Activated CD8-positive, alpha-beta T cell treated with anti-CD3 and anti-CD28 coated beads for 36 hours (primary cell): Measurements from ENCODE around the gene P4HB. TPM values are rescaled to one million over a fixed set of nuclear protein-coding genes. Genes with fewer than 3 reads are reported as not detected.

Experiments
- ATAC-seq: fragments of 200-7000 bp; cut with Tn5 transposase; one replicate; pipeline ENCODE4 v1.10.0; 2021; ENCODE audit warnings: mild to moderate bottlenecking, moderate library complexity
- CTCF ChIA-PET: fragments of 350-600 bp; sonication (Branson Sonifier 250); formaldehyde crosslinking; loops from one replicate; lab custom pipeline; 2021; ENCODE audit warnings: antibody characterized with exemption; lab: Charles Lee
- POLR2A ChIA-PET: fragments of 350-600 bp; sonication (Branson Sonifier 250); formaldehyde crosslinking; loops from one replicate; lab custom pipeline; 2021; ENCODE audit warnings: antibody characterized with exemption; lab: Charles Lee
- DNase-seq: peaks from one replicate; pipeline ENCODE4 v3.0.0-alpha.2; 2020
- H3K27ac Mint-ChIP-seq: one replicate; pipeline ENCODE4 v1.8.0; 2021; ENCODE audit warnings: mild to moderate bottlenecking, mixed read lengths
- H3K27me3 Mint-ChIP-seq: one replicate; pipeline ENCODE4 v1.8.0; 2021; ENCODE audit warnings: mixed read lengths
- H3K36me3 Mint-ChIP-seq: one replicate; pipeline ENCODE4 v1.8.0; 2021; ENCODE audit warnings: low read depth, mixed read lengths
- H3K4me1 Mint-ChIP-seq: one replicate; pipeline ENCODE4 v1.8.0; 2021; ENCODE audit warnings: low read depth, mixed read lengths
- H3K4me3 Mint-ChIP-seq: one replicate; pipeline ENCODE4 v1.8.0; 2021; ENCODE audit warnings: mild to moderate bottlenecking, moderate library complexity, mixed read lengths
- H3K9me3 Mint-ChIP-seq: one replicate; pipeline ENCODE4 v1.8.0; 2021; ENCODE audit warnings: mixed read lengths
- intact Hi-C: fragments of 100-400 bp; cut with micrococcal nuclease; formaldehyde crosslinking; loops from one replicate; pipeline ENCODE4 v1.10.0; 2022
- total RNA-seq, 2 experiments: library from RNA; stranded (reverse); gene quantifications; one replicate each; pipeline ENCODE4 v1.2.3, GENCODE V29; 2021
- TF ChIP-seq, protein P1 (sequence below): fragments of 200-600 bp; IDR thresholded peaks from one replicate; pipeline ENCODE4 v1.8.0; 2022; ENCODE audit warnings: antibody characterized with exemption, mild to moderate bottlenecking

Gene P4HB
- total RNA-seq, 2 experiments from 2014 or later = 408 to 434 TPM

DNA sequence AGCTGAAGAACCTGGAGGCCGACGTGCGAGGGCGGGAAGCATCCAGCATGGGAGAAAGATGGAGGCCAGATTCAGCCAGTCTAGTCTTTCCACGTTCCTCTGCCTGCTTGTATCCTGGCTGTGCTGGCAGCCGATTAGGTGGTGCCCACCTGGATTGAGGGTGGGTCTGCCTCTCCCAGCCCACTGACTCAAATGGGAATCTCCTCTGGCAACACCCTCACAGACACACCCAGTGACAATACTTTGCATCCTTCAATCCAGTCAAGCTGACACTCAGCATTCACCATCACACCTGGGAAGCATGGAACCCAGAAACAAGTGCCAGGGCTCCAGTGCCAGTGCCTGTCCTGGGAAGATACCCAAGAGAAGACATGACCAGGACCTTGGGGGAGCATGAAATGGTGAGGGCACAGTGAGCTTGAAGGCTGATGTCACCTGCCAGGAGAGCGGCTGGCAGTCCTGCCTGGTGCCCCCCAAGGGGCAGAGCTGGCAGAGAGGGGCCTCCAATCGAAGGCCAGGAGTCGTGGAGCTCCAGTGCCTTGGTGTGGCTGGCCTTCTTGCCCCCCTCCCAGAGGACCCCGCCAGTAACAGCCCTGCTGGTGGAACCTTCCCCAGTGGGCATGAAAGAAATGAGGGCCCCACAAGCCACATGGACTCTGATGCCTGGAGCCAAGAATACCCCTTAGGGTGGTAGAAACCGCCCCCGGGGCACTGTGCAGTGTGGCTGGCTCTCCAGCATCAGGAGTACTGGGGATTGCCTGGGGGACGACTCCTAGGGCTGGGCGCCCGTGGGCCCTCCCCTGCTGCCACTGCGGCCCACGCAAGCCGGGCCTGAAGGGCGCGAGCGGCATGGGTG is 41.1 kb upstream of the P4HB start:
- Mint-ChIP-seq H3K27ac (no peak overlapping the region), H3K4me1 (peaks cover 2% of the 10 kb centered on the region), H3K9me3 (no peaks in the 10 kb centered on the region), H3K27me3 (peaks cover 6% of the 10 kb centered on the region), H3K4me3 (no peak overlapping the region), H3K36me3 (peaks cover 9% of the 10 kb centered on the region)
- ATAC-seq (peak; percentile 25), DNase-seq (no peak)
- ChIA-PET CTCF (no interaction called here), POLR2A (interaction anchor here (1.0 to 3.5 kb wide), 3 partner anchors 8 to 16 kb away, joined by 3 to 14 read pairs (median 3); partner anchors contain the start of genes ALYREF and ANAPC11)
- TF ChIP-seq, protein P1, sequence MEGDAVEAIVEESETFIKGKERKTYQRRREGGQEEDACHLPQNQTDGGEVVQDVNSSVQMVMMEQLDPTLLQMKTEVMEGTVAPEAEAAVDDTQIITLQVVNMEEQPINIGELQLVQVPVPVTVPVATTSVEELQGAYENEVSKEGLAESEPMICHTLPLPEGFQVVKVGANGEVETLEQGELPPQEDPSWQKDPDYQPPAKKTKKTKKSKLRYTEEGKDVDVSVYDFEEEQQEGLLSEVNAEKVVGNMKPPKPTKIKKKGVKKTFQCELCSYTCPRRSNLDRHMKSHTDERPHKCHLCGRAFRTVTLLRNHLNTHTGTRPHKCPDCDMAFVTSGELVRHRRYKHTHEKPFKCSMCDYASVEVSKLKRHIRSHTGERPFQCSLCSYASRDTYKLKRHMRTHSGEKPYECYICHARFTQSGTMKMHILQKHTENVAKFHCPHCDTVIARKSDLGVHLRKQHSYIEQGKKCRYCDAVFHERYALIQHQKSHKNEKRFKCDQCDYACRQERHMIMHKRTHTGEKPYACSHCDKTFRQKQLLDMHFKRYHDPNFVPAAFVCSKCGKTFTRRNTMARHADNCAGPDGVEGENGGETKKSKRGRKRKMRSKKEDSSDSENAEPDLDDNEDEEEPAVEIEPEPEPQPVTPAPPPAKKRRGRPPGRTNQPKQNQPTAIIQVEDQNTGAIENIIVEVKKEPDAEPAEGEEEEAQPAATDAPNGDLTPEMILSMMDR = no peak
- intact Hi-C loops = no loop called here

DNA sequence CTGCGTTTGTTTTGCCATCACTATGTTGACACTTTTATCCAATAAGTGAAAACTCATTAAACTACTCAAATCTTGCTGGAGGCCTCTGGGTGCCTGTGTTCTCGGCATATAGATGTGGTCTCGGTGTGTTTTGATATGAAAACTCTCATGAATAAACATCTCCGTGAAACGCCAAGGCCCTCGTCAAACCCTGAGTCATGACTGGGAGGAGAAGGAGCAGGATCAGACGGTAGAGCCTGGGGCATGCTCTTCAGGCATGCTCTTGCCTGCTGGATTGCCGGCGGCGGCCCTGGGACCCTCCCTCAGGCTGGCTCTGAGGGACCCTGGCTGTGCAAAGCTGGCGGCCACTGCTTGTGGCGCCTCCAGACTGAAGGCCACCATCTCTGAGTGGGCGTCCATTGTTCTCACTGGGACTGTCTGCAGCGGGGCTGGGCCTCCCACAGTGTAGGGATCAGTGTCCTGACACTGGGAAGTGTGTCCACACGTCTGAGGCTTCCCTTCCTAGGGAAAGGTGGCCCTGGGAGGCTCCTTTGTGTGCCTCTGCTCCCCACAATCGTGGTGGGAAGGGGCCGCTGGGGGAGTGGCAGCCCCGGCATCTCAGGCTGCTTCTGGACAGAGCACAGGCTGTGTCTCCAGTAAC is 40.0 kb upstream of the P4HB start:
- H3K4me3 Mint-ChIP-seq = no peak overlapping the region
- H3K4me1 Mint-ChIP-seq = peaks cover 2% of the 10 kb centered on the region
- TF ChIP-seq, protein P1 = no peak
- DNase-seq = no peak
- H3K36me3 Mint-ChIP-seq = peaks cover 13% of the 10 kb centered on the region
- CTCF ChIA-PET = no interaction called here
- POLR2A ChIA-PET = interaction anchor here (1.1 kb wide), 1 partner anchor 9 kb away, joined by 3 read pairs; no protein-coding TSS in a partner anchor
- no peaks in the 10 kb centered on the region for H3K9me3 Mint-ChIP-seq
- no peak overlapping the region for H3K27ac Mint-ChIP-seq
- no peak for ATAC-seq
- peaks cover 6% of the 10 kb centered on the region for H3K27me3 Mint-ChIP-seq
- intact Hi-C loops = no loop called here

DNA sequence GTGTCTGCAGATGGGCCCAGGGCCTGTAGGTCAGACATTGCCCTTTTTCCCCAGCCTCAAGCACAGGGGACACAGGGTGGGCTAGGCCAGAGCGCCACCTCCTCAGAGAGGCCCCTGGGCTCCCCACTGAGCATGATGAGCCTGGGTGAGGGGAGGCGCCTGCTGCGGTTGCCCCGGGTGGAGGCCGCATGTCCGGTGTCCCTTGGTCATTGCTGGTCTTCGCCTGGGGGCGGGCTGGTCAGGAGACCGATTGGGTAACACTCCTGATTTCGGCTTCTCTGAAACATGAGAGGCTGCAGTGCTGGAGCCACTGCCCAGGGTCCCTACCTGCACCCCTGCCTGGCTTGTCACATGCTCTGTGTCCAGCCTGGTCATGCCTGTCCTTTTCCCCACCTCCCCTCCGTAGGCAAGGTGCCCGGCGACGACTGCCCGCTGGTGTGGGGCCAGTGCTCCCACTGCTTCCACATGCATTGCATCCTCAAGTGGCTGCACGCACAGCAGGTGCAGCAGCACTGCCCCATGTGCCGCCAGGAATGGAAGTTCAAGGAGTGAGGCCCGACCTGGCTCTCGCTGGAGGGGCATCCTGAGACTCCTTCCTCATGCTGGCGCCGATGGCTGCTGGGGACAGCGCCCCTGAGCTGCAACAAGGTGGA is 39.3 kb upstream of the P4HB start:
- no peak overlapping the region for H3K27ac Mint-ChIP-seq

DNA sequence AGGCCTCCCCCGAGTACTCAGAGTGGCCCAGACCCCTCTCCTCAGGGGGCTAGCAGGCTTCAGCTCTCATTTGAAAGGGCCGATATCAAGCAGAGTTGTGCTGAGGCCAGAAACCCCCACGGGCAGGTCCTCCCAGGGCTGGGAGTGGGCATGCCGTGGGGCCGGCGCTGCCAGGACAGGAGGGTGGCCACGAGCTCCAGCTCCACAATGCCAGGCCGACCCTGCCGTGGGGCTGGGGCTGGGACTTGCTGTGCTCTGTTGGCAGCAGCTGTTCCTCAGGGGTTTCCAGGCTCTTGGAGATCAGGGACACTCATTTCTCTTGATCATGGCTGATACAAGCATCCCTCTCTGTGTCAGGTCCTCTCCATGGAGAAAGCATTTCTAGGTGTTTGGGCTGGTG is 38.5 kb upstream of the P4HB start:
- POLR2A ChIA-PET = interaction anchor here (0.6 to 1.8 kb wide), 3 partner anchors 10 to 587 kb away, joined by 3 to 5 read pairs (median 3); no protein-coding TSS in a partner anchor
- DNase-seq (no peak), ATAC-seq (no peak)
- H3K4me1 Mint-ChIP-seq = peaks cover 2% of the 10 kb centered on the region
- intact Hi-C loops = no loop called here
- H3K27me3 Mint-ChIP-seq = peaks cover 6% of the 10 kb centered on the region
- peaks cover 16% of the 10 kb centered on the region for H3K36me3 Mint-ChIP-seq
- H3K9me3 Mint-ChIP-seq = no peaks in the 10 kb centered on the region
- CTCF ChIA-PET = no interaction called here
- TF ChIP-seq, protein P1 = no peak
- no peak overlapping the region for H3K27ac Mint-ChIP-seq
- no peak overlapping the region for H3K4me3 Mint-ChIP-seq

More for the DNA sequence above, 39.3 kb upstream of the P4HB start:
- no peak for DNase-seq
- H3K27me3 Mint-ChIP-seq = peaks cover 6% of the 10 kb centered on the region
- no peaks in the 10 kb centered on the region for H3K9me3 Mint-ChIP-seq
- H3K4me3 Mint-ChIP-seq = no peak overlapping the region
- POLR2A ChIA-PET = no interaction called here
- peaks cover 2% of the 10 kb centered on the region for H3K4me1 Mint-ChIP-seq
- no peak for ATAC-seq
- CTCF ChIA-PET = no interaction called here
- intact Hi-C loops = no loop called here
- TF ChIP-seq, protein P1 = no peak
- peaks cover 16% of the 10 kb centered on the region for H3K36me3 Mint-ChIP-seq
